Neural crest cell (in vitro differentiated cells): ENCODE data around the gene DCHS1. TPM values are rescaled to one million over a fixed set of nuclear protein-coding genes. Genes with fewer than 3 reads are reported as not detected.

ENCODE experiments used
- DNase-seq: peaks from one replicate; pipeline ENCODE4 v3.0.0; 2021; ENCODE audit warnings: low read depth, mixed read lengths, low spot score
- H3K27ac Mint-ChIP-seq: one replicate; pipeline ENCODE4 v1.8.0; 2021; ENCODE audit warnings: mild to moderate bottlenecking, mixed read lengths; ENCODE audit not compliant: unreplicated experiment
- H3K27me3 Mint-ChIP-seq: 2 replicates; pipeline ENCODE4 v1.8.0; 2021; ENCODE audit warnings: low read depth, mild to moderate bottlenecking, mixed read lengths
- H3K36me3 Mint-ChIP-seq: 2 replicates; pipeline ENCODE4 v1.8.0; 2021; ENCODE audit warnings: low read depth, mild to moderate bottlenecking, mixed read lengths
- H3K4me1 Mint-ChIP-seq: 2 replicates; pipeline ENCODE4 v1.8.0; 2021; ENCODE audit warnings: mixed read lengths
- H3K4me3 Mint-ChIP-seq: one replicate; pipeline ENCODE4 v1.8.0; 2021; ENCODE audit warnings: mild to moderate bottlenecking, mixed read lengths
- H3K9me3 Mint-ChIP-seq: 2 replicates; pipeline ENCODE4 v1.8.0; 2021; ENCODE audit warnings: mixed read lengths
- CTCF ChIP-seq: fragments of 200-600 bp; sonication (generic); conservative IDR thresholded peaks from 2 replicates; pipeline ENCODE4 v1.5.0; 2021; ENCODE audit warnings: antibody characterized with exemption, mild to moderate bottlenecking
- total RNA-seq: library from RNA; stranded (reverse); gene quantifications from 2 replicates; pipeline ENCODE4 v1.2.1, GENCODE V29; 2021

Gene DCHS1
- total RNA-seq, 1 donor from 2014 or later = 40.4 TPM

GRCh38 chr11:6637871-6638270 is 17.7 kb downstream of the DCHS1 start:
- H3K4me1 Mint-ChIP-seq = peaks cover 5% of the 10 kb centered on the region
- peaks cover 2% of the 10 kb centered on the region for H3K36me3 Mint-ChIP-seq
- H3K27ac Mint-ChIP-seq = no peak overlapping the region
- DNase-seq = no peak
- H3K9me3 Mint-ChIP-seq = no peaks in the 10 kb centered on the region
- H3K27me3 Mint-ChIP-seq = no peaks in the 10 kb centered on the region
- TF ChIP-seq CTCF = no peak
- H3K4me3 Mint-ChIP-seq = no peak overlapping the region

DNA sequence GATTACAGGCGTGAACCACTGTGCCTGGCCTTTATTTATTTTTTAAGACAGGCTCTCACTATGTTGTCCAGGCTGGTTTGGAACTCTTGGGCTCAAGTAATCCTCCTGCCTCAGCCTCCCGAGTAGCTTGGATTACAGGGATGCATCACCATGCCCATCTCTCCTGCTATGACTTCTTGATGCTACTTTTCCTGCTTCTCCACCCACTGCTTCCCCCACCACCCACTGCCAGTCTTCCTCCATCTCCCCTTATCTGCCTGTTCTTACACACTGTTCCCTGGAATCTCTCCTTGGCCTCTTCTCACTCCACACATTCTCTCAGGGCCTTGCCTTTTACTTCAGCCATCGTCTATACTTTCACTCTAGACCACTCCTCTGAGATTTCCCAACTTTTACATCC is 19.1 kb downstream of the DCHS1 start:
- Mint-ChIP-seq H3K9me3 (no peaks in the 10 kb centered on the region), H3K27ac (no peak overlapping the region), H3K4me1 (peaks cover 5% of the 10 kb centered on the region), H3K4me3 (no peak overlapping the region), H3K27me3 (peaks cover 5% of the 10 kb centered on the region), H3K36me3 (peaks cover 8% of the 10 kb centered on the region)
- no peak for DNase-seq
- no peak for TF ChIP-seq CTCF

DNA sequence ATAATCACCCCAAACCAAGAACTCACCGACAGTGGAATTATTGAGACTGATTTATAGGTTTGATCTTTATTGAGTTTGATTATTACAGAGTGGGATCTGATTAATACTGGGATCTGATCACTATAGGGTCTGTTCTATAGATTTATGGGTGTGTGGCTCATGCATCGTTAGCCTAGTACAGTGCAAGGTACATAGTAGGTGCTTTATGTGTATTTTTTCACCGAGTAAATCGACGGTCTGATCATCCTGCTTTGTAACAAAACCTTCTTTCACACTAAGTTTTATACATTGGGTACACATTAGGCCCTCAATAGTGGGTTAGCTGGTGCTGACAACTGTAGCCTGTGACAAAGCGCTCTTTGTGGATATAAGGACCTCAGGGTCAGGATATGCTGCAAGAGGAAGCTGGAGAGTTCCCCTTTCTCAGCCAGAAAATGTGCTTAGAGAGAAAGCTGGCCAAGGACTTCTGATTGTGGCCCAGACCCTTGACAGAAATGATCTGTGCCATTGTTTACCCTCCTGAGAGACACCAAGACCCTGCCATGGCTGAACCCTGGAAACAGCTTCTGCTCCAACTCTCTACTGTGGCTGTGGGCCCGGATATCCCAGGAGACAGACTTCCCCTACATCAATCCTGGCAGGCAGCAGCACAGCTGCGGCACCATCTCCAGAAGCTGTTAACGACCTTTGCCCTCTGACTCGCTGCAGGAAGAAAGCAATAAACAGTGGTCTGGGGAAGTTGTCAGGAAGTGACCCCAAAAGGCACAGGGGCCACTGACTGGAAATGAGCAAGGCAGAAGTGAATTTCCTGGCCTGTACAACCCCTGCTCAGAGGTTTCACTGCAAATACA is 20.3 kb downstream of the DCHS1 start:
- Mint-ChIP-seq H3K9me3 (no peaks in the 10 kb centered on the region), H3K27me3 (peaks cover 14% of the 10 kb centered on the region), H3K4me3 (no peak overlapping the region), H3K27ac (no peak overlapping the region), H3K4me1 (peaks cover 5% of the 10 kb centered on the region), H3K36me3 (peaks cover 17% of the 10 kb centered on the region)
- TF ChIP-seq CTCF = no peak
- peak; percentile 39 for DNase-seq

GRCh38 chr11:6634534-6634933 is 21.1 kb downstream of the DCHS1 start:
- Mint-ChIP-seq H3K36me3 (peaks cover 20% of the 10 kb centered on the region), H3K27me3 (peaks cover 14% of the 10 kb centered on the region), H3K4me3 (no peak overlapping the region), H3K9me3 (no peaks in the 10 kb centered on the region), H3K27ac (no peak overlapping the region), H3K4me1 (peaks cover 4% of the 10 kb centered on the region)
- no peak for TF ChIP-seq CTCF
- DNase-seq = no peak

DNA sequence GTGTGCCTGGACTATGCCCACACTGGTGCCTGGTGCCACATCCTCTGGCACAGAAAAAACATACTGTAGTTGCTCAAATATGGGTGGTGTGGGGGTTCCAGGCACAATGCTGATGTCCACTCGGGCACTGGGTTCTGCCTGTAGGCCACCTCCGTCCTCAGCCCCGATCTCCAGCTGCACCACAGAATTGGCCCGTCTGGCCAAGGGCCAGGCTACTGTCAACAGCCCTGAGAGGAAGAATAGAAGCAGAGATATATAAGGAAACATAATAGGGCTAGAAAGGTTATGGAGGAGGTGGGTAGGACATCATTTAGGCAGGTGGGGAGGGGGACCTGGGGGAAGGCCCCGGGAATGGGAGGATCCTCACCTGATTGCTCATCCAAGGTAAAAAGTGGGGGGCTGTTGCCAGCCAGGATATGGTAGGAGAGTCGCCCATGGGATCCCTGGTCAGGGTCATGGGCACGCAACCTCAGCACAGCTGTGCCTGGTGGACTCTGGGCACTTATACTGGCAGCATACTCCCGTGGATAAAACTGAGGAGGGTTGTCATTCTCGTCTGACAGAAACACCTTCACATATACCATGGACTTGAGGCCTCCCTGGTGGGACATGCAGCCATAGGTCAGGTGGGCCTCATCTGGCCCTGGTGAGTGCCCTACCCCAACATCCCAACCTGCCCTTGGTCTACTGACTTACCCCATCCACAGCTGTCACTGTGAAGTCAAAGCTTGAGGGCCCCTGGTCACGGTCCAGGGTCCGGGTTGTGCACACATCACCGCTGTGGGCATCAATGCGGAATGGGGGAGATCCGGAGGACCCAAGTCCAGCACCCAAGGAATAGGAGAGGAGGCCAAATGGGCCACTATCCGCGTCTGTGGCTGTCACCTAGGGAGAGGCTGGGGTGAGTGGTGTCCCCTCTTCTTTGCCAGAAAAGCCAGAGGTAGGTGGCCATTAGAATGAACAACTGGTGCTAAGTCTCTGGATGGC is 21.9 kb downstream of the DCHS1 start:
- Mint-ChIP-seq H3K27ac (no peak overlapping the region), H3K27me3 (peaks cover 14% of the 10 kb centered on the region), H3K36me3 (peaks cover 25% of the 10 kb centered on the region), H3K4me3 (peak overlapping the region; percentile 27), H3K4me1 (no peaks in the 10 kb centered on the region), H3K9me3 (no peaks in the 10 kb centered on the region)
- no peak for TF ChIP-seq CTCF
- no peak for DNase-seq
